ENCODE results near the gene DGKH. TPM values are rescaled to one million over a fixed set of nuclear protein-coding genes. Genes with fewer than 3 reads are reported as not detected.

DGKH gene
- total and polyA plus RNA-seq, 2 of the 13 experiments (the other 11 are each of a cell fraction or from before 2014, with no cell fraction given) = 0.01 to 0.13 TPM

DNA sequence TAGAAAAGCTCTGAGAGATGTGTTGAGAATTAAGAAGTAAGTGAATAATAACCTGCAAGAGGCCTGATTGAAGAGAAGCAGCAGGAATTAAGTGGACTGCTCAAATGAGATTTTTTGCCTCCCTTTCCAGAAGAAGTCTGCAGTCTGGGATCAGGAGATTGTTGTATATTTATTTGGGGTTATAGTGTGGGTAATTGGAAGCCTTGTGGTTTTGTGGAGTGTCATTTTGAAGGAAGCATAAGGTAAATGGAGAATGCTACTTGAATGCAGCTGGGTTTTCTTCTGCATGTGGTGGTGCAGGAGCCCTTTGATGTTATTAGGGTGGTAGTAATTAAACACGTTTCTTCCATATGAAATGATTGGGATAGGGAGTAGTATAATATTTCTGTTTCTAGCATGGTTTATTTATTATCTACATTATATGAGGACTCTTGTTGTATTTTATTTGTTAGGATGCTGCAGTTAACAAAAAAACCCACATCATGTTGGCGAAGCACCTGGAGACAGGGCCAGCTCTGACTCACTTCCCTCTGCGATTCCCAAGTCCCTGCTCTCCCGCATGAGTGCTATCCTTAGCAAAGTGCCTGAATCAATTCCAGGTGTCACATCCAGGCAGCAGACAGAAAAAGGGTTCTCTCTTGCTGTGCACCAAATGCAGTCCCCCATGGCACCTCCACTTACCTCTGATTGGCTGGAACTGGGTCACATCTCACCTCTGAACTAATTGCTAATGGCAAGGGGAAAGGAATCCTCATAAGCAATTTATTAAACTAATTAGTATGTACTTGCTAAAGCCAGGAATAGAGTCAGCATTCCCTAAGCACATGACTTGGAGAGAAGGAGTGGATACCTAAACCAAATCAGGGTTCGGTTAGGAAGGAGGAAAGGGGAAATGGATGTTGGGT is 54.8 kb downstream of the DGKH start (continued):
- TF ChIP-seq, protein P1, sequence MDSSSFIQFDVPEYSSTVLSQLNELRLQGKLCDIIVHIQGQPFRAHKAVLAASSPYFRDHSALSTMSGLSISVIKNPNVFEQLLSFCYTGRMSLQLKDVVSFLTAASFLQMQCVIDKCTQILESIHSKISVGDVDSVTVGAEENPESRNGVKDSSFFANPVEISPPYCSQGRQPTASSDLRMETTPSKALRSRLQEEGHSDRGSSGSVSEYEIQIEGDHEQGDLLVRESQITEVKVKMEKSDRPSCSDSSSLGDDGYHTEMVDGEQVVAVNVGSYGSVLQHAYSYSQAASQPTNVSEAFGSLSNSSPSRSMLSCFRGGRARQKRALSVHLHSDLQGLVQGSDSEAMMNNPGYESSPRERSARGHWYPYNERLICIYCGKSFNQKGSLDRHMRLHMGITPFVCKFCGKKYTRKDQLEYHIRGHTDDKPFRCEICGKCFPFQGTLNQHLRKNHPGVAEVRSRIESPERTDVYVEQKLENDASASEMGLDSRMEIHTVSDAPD (CRISPR knock-in tag; IDR thresholded peaks at IDR 0.05) = no peak

DNA sequence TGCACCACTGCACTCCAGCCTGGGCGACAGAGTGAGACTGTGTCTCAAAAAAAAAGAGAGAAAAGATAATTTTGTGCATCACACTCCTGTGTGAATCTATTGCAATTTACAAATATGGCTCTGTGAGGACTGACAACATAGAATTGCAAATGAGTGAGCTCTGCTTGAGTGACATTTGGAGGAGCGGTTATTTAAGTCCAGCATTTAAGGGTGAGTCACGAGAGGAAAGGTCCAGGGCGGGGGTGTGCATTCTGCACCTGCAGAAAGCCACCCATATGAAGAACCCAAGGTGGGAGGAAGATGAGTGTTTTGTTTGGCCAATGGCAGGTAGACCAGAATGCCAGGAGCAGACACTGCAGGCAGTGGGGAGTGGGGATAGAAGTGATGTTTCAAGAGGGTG is 58.5 kb downstream of the DGKH start:
- H3K4me2 ChIP-seq (ENCODE audit: low read depth, low read length) = no peak overlapping the region
- FAIRE-seq (no peak), DNase-seq (ENCODE audit: low spot score) (no peak), ATAC-seq (no peak)
- BruUV-seq (replicated peaks) = no TSS peak
- no peaks in the 10 kb centered on the region for H4K20me1 ChIP-seq (ENCODE audit: insufficient read depth, low read length)
- intact Hi-C loops (cut with micrococcal nuclease; ENCODE audit: unreplicated experiment) (no loop called here), in situ Hi-C loops (cut with HindIII; ENCODE audit: extremely low pct_ligation_motif_present, low pct_unique_long_range_greater_than_20kb) (loop anchor here (25.0 kb wide), 1 partner anchor 695 kb away; no protein-coding TSS in a partner anchor)
- no peaks in the 10 kb centered on the region; a peak in 2 of 5 replicates for H3K27me3 ChIP-seq (ENCODE audit: control insufficient read depth in 1 of 2, insufficient read depth in 2 of 2, low read length in 2 of 2)
- H3K9me3 ChIP-seq (ENCODE audit: low read length) = no peaks in the 10 kb centered on the region
- H2AFZ ChIP-seq (ENCODE audit: low read length) = no peak overlapping the region
- POLR2A ChIA-PET = no interaction called here
- 47% methylated on average over 4 of the region's 4 CpGs for WGBS (ENCODE audit: low lambda C conversion rate)
- H3K4me1 ChIP-seq (ENCODE audit: insufficient read depth, low read length) = no peaks in the 10 kb centered on the region
- H3K79me2 ChIP-seq (ENCODE audit: insufficient read depth, low read length) = no peaks in the 10 kb centered on the region
- H3K36me3 ChIP-seq (replicated peaks in 1 of 2; ENCODE audit: control insufficient read depth in 1 of 2, insufficient read depth in 2 of 2, low read length in 2 of 2) = no peaks in the 10 kb centered on the region
- H3K9ac ChIP-seq (ENCODE audit: insufficient read depth, low read depth, low read length) = no peak overlapping the region
- no peak for TF ChIP-seq ZNF615 (CRISPR knock-in tag; IDR thresholded peaks at IDR 0.05; ENCODE audit: borderline replicate concordance)
- TF ChIP-seq ZNF121 (CRISPR knock-in tag; IDR thresholded peaks at IDR 0.05) = no peak
- TF ChIP-seq HNRNPH1 (optimal IDR thresholded peaks at IDR 0.05; ENCODE audit: low read depth, low read length) = no peak
- no peak for TF ChIP-seq AGO1 (IDR thresholded peaks at IDR 0.05; ENCODE audit: low read depth, low read length, poor library complexity, severe bottlenecking)
- TF ChIP-seq, protein P2, sequence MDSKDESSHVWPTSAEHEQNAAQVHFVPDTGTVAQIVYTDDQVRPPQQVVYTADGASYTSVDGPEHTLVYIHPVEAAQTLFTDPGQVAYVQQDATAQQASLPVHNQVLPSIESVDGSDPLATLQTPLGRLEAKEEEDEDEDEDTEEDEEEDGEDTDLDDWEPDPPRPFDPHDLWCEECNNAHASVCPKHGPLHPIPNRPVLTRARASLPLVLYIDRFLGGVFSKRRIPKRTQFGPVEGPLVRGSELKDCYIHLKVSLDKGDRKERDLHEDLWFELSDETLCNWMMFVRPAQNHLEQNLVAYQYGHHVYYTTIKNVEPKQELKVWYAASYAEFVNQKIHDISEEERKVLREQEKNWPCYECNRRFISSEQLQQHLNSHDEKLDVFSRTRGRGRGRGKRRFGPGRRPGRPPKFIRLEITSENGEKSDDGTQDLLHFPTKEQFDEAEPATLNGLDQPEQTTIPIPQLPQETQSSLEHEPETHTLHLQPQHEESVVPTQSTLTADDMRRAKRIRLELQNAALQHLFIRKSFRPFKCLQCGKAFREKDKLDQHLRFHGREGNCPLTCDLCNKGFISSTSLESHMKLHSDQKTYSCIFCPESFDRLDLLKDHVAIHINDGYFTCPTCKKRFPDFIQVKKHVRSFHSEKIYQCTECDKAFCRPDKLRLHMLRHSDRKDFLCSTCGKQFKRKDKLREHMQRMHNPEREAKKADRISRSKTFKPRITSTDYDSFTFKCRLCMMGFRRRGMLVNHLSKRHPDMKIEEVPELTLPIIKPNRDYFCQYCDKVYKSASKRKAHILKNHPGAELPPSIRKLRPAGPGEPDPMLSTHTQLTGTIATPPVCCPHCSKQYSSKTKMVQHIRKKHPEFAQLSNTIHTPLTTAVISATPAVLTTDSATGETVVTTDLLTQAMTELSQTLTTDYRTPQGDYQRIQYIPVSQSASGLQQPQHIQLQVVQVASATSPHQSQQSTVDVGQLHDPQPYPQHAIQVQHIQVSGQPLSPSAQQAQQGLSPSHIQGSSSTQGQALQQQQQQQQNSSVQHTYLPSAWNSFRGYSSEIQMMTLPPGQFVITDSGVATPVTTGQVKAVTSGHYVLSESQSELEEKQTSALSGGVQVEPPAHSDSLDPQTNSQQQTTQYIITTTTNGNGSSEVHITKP (CRISPR knock-in tag; IDR thresholded peaks at IDR 0.05; ENCODE audit: low read depth) = no peak
- no peak for TF ChIP-seq PCBP1 (IDR thresholded peaks at IDR 0.05; ENCODE audit: borderline replicate concordance, low read depth, low read length)
- TF ChIP-seq JUND (CRISPR knock-in tag; IDR thresholded peaks at IDR 0.05) = no peak
- no peak for TF ChIP-seq POLR2G (IDR thresholded peaks at IDR 0.05; ENCODE audit: low read depth, low read length)
- CTCF ChIA-PET (ENCODE audit: low intra/inter-chr PET ratio, low total read pairs) = no interaction called here
- H3K4me3 ChIP-seq (replicated peaks in 1 of 3; ENCODE audit: insufficient read depth in 1 of 3, low read depth in 2 of 3, low read length in 3 of 3) = no peak overlapping the region
- H3K27ac ChIP-seq (ENCODE audit: extremely low read length, insufficient read depth, low read length) = no peak overlapping the region
